Kidney tubule cell (primary cell): ENCODE results near the gene USP26.
"Not testable (repeated sequence)": the region's sequence is repeated elsewhere in the genome, so short reads cannot be mapped to it uniquely, and the experiment has no call there.

ENCODE experiments used
- DNase-seq: peaks from one replicate; pipeline ENCODE4 v3.0.0-alpha.2; 2018; ENCODE audit warnings: low spot score

USP26 gene, protein sequence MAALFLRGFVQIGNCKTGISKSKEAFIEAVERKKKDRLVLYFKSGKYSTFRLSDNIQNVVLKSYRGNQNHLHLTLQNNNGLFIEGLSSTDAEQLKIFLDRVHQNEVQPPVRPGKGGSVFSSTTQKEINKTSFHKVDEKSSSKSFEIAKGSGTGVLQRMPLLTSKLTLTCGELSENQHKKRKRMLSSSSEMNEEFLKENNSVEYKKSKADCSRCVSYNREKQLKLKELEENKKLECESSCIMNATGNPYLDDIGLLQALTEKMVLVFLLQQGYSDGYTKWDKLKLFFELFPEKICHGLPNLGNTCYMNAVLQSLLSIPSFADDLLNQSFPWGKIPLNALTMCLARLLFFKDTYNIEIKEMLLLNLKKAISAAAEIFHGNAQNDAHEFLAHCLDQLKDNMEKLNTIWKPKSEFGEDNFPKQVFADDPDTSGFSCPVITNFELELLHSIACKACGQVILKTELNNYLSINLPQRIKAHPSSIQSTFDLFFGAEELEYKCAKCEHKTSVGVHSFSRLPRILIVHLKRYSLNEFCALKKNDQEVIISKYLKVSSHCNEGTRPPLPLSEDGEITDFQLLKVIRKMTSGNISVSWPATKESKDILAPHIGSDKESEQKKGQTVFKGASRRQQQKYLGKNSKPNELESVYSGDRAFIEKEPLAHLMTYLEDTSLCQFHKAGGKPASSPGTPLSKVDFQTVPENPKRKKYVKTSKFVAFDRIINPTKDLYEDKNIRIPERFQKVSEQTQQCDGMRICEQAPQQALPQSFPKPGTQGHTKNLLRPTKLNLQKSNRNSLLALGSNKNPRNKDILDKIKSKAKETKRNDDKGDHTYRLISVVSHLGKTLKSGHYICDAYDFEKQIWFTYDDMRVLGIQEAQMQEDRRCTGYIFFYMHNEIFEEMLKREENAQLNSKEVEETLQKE

DNA sequence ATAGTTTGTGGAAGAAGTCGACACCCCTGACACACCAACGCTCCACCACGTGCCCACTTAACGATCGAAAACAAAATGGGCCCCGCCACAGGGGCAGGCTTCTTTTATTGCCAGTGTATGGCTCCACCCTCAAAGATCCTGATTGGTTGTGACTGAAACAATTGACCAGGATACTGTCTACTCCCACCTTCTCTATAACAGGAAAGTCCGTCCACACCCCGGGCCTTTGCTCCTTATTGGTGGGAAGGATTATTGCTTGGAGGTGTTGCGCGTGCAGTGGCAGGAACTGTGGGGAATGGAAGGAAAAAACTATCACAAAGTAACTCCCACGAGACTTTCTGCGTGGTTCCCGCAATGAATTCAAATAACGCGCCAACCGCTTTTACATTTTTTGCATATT is at the start of gene USP26:
TSS of gene USP26 (minus strand) at position 79 of the 400 bp plus-strand sequence. CDS start 68,889 bp downstream, outside the sequence.
- no peak for DNase-seq

- no peak for DNase-seq
These were observed 37.4 kb upstream of the USP26 start for GRCh38 chrX:133134282-133134681.

DNA sequence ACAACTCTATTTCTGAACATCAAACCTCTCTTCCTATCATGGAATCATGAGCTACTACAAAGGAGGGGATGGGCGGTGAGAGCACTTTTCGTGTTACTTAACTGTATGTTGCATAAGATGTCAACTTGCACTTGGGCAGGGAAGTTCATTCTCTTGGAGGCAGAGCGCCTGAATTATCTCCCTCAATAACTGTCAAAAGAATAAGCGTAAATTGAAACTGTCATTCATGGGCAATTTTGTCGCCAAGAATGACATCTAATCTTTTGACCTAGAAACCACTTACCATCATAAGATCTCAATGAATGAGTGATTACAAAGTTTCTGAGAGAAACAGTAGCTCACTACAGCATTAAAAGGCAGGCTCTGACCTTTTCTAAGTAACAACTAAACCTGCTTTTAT is 23.5 kb upstream of the USP26 start:
- no peak for DNase-seq

DNA sequence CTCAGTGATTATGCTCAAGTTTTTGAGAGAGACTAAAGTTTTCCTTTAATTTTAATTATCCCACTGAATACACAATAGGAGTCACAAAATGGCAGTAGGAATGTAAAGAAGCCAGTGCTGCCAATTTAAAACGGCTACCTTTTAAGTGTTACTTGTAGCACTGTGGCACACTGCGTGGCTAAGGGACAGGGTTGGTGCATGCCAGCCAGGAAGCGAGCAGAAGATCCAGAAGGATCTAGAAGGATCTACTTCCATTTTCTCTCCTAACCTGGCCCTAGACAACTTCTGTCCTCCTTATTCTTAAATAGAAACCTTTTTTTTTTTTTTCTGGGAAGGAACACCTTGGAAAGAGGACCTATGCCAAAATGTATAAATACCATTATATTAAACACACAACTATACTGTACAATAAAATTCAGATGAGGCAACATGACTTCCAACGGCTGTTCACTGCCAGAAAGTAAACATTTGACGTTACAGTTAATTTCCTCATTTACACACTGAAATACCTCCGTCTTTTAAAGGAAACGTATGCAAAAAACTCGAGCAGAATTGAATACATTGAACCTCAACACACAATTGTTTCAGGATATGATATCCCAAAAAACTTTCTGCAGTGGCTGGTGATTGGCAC is 2.7 kb downstream of the USP26 start:
- no peak for DNase-seq

DNA sequence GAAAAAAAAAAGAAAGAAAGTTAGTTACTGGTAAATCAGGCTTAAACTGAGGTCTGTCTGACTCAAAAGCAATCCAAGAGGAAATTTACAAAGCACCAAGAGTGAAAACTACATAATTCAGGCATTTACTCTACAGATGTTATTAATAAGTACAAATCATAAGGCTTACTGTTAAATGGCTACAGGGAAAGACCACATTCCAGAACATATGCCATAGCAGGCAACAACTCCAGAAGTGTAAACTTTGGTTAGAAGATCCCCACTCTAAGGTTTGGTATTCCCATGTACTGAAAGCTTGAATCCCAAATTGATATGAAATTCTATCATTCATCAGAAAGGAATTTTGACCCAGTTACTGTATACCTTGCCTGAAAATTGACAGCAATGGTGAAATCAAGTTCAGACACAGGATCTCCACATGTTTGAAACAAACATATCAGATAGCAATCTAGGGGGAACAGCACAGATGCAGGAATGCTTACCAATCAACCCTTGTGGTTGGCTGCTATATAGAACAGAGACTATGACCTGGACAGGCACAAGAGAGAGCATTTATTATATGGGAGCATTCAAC is 6.6 kb downstream of the USP26 start:
- DNase-seq, result no peak

GRCh38 chrX:133089411-133089810 is 7.5 kb downstream of the USP26 start:
- DNase-seq, result no peak

GRCh38 chrX:133085785-133086184 is 11.1 kb downstream of the USP26 start:
- peak; percentile 89 for DNase-seq

DNA sequence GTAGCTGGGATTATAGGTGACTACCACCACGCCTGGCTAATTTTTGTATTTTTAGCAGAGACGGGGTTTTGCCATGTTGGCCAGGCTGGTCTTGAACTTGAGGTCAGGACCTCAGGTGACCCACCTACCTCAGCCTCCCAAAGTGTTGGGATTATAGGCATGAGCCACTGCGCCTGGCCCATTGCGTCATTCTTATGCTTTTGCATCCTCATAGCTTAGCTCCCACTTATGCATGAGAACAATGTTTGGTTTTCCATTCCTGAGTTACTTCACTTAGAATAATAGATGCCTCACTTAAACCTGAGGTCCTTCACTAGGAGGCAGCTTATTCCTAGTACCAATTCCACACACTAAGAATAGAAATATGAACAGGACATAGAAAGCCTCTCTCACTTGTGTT is 11.9 kb downstream of the USP26 start:
- not testable (repeated sequence) for DNase-seq

- DNase-seq, result no peak
These were observed 13.0 kb downstream of the USP26 start for GRCh38 chrX:133083899-133084298.

DNA sequence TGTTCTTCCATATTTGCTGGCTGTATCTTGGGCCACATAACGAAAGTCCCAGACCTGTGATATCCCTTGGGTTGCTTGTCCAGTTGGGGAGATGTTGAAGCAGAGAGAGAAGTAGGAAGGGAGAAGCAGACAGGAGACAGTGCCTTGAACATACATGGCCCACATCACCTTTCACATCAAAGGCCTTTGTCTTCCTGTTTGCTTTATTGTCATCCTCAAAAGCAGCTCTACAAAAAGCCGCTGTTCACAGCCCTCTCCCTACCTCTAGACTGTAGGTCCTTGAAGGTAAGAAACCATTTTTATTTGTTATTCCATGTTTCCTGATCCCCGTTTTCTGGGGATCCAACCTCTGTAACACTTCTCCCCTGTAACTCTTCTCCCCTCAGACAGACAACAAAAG is 14.9 kb downstream of the USP26 start:
- no peak for DNase-seq

GRCh38 chrX:133077856-133078255 is 19.1 kb downstream of the USP26 start:
- DNase-seq, result peak; percentile 50

DNA sequence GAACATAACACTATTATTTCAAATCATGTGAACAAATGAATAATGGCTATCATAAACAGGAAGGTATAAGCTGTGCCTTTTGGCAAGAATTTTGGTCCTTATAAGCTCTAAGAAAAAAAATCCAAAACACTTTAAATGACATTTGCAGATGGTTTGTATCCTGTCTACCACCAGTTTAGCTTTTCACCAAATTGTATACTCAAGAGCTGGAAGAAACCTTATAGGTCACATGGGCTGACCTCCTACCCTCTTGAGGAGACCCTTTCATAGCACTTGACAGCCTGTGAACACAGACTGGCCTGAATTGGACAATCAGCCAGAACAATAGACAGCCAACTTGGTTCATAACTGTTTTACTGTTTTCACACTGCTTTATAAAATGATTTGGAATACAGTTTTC is 24.3 kb downstream of the USP26 start:
- DNase-seq, result no peak

- no peak for DNase-seq
These were observed 28.4 kb downstream of the USP26 start for GRCh38 chrX:133068461-133068860.

- DNase-seq, result peak; percentile 11
These were observed 40.6 kb downstream of the USP26 start for GRCh38 chrX:133056341-133056740.

DNA sequence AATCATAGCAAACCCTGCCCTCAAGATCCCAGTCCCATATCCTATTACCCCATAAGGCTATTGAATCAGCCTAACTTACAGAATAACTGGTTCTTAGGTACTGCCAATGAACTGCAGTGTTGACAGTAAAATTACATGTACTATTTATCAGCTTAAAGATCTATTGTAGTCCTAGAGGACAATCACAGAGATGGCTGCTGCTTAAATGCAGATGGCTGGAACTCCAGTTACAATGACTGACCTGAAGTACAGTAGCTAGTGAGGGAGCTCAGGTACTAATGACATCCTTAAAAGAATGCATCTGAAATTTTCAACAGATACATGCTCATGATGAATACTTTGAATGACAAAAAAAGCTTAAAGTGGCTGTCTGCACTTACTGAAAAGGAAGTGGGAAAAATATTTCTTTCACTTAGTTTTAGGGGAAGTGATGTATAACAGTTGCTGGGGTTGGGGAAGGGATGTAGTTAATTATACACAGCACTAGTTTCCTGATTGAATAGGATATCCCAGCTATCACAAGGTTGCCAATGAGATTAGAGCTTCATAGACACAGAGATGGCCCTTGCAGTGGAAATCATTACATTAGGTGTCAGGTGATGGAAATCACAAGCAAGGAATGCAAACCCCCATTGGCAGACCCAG is 42.0 kb downstream of the USP26 start:
- DNase-seq, result peak; percentile 49

DNA sequence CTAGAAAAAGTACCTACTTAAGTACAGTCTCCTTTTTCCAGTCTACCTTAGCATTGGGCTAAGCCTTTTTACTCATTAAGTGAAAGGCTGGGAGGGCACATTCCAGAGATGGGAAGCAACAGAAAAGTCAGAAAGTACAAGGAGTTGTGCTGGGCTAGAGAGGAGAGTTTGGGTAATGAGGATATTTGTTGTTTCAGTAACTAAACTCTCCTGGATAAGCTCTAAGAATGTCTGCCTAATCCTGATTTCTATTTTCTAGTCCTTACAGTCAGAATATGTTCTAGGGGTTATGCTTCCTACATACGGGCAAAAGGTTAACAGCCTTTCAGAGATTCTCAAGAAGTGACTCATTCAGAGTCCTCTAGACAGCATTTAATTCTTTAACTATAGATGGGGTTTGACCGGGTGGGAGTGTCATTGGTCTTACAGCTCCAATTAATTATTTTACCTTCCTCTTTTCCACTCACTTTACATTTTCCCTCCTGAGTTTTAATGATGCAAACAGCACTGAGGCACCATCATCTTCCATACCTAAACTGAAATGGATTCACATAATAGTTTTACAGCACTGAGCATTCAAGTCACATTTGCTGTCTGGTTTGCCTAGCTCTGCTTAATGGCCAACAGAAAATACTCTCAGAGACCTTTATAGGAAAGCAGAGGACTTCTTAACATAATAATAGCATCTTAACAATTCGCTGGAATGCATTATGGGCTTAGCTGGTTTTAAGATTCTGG is 42.9 kb downstream of the USP26 start:
- DNase-seq, result peak; percentile 67

GRCh38 chrX:133048751-133049150 is 48.2 kb downstream of the USP26 start:
- DNase-seq, result no peak

DNA sequence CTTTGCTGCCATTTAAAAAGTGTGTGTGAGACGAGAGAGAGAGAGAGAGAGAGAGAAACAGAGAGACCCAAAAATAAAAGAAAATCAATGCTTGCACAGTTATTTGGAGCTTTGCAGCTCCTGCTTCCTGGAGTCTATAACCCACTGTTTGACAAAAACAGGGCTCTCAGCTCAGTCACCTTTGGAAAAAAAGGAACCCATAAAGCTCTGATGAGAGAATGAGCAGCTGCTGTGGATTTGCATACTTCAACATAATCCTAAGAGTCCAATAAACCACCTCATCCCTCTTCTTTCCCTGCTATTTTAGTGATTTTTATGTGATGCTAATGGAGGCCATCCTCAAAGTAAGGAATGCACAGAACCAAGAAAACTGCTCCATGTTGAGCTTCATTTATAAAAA is 50.3 kb downstream of the USP26 start:
- no peak for DNase-seq

- peak; percentile 43 for DNase-seq
These were observed 50.9 kb downstream of the USP26 start for GRCh38 chrX:133045986-133046385.

- DNase-seq, result not testable (repeated sequence)
These were observed 52.6 kb downstream of the USP26 start for GRCh38 chrX:133044145-133044786.
